Measurements from ENCODE around the gene PRMT9. TPM values are rescaled to one million over a fixed set of nuclear protein-coding genes. Genes with fewer than 3 reads are reported as not detected.

Gene PRMT9
- total RNA-seq, 1 donor from 2014 or later = 5.0 TPM

DNA sequence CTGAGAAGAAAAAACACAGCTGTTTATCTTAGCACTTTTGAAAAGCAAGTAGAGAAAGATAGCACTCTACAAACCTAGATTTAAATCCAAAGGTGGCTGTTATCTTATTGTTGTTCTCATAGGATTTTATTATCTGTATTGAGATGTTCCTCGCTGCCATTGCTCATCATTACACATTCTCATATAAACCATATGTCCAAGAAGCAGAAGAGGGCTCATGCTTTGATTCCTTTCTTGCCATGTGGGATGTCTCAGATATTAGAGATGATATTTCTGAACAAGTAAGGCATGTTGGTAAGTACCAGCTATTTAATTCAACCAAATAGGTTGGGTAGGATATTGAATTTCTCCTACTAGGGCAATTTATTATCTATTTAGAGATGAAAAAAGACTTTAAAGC lies 50.3 kb downstream of the PRMT9 start:
- intact Hi-C loops (cut with micrococcal nuclease) = no loop called here
- H3K4me1 ChIP-seq = no peaks in the 10 kb centered on the region
- H3K27me3 ChIP-seq (ENCODE audit: low read depth) = no peaks in the 10 kb centered on the region
- TF ChIP-seq, protein P1, sequence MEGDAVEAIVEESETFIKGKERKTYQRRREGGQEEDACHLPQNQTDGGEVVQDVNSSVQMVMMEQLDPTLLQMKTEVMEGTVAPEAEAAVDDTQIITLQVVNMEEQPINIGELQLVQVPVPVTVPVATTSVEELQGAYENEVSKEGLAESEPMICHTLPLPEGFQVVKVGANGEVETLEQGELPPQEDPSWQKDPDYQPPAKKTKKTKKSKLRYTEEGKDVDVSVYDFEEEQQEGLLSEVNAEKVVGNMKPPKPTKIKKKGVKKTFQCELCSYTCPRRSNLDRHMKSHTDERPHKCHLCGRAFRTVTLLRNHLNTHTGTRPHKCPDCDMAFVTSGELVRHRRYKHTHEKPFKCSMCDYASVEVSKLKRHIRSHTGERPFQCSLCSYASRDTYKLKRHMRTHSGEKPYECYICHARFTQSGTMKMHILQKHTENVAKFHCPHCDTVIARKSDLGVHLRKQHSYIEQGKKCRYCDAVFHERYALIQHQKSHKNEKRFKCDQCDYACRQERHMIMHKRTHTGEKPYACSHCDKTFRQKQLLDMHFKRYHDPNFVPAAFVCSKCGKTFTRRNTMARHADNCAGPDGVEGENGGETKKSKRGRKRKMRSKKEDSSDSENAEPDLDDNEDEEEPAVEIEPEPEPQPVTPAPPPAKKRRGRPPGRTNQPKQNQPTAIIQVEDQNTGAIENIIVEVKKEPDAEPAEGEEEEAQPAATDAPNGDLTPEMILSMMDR (IDR thresholded peaks at IDR 0.05; ENCODE audit: borderline replicate concordance) = no peak
- DNase-seq = no peak
- H3K36me3 ChIP-seq = peaks cover 92% of the 10 kb centered on the region
- peaks cover 5% of the 10 kb centered on the region for H3K9me3 ChIP-seq (replicated peaks)
- H3K27ac ChIP-seq (replicated peaks) = no peak overlapping the region
- H3K4me3 ChIP-seq = no peak overlapping the region

DNA sequence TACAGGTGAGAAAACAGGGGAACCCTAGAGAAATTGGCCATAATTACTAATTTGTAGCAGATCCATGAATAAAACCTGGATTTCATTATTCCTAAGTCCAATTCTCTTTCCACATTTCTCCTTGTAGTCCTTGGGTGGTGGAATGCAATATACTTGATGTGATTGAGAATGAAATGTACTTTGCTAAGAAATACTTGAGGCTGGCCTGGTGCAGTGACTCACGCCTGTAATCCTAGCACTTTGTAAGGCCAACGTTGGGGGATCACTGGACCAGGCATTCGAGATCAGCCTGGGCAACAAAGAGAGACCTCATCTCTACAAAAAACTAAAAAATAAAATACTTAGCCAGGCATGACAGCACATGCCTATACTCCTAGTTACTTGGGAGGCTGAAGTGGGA lies 50.9 kb downstream of the PRMT9 start:
- peaks cover 5% of the 10 kb centered on the region for H3K9me3 ChIP-seq (replicated peaks)
- no peaks in the 10 kb centered on the region for H3K27me3 ChIP-seq (ENCODE audit: low read depth)
- DNase-seq = no peak
- intact Hi-C loops (cut with micrococcal nuclease) = no loop called here
- H3K4me1 ChIP-seq = no peaks in the 10 kb centered on the region
- H3K36me3 ChIP-seq = peaks cover 95% of the 10 kb centered on the region
- TF ChIP-seq, protein P1 (IDR thresholded peaks at IDR 0.05; ENCODE audit: borderline replicate concordance) = no peak
- no peak overlapping the region for H3K27ac ChIP-seq (replicated peaks)
- H3K4me3 ChIP-seq = no peak overlapping the region

DNA sequence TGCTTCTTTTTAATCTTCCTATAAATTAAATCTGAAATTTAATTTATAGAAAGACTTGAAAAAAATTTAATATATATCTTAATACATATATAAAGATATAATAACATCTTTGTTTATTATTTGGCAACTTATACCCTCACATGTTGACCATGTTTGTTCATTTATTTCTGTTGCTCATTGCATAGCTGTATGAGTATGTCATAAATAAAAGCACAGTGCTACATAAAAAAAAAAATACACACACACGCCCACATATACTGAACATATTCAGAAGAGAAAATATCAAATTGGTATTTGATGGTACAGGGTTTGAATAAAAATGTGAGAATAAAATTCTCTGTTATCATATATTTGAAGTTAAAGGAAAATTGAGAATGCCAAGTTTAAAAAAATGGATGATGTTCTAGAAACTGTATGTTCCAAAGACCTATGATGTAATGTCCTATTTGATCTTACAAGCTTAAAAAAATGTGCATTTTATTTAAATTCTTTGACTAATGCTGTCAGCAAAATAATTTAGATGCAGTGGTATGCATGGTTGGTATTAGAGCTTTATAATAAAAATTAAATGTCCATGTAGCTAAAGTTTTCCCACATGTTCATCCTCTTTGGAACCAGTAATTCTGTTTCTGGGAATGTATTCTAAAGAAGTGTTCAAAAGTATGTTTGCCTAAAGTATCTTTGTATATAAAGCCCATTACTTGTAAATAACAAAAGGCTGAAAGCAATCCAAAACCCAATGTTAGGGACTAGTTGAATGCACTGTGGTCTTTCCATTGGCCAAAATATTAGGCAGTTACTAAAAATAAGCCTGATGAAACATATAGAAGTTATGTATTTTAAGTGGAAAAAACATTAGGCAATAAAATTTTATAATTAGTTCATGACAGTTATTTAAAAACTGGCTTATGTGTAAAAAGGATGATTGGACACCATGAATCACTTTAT lies 53.9 kb downstream of the PRMT9 start:
- Histone ChIP-seq H3K4me3 (no peak overlapping the region), H3K27me3 (ENCODE audit: low read depth) (no peaks in the 10 kb centered on the region), H3K36me3 (peaks cover 96% of the 10 kb centered on the region), H3K9me3 (replicated peaks) (no peaks in the 10 kb centered on the region), H3K27ac (replicated peaks) (no peak overlapping the region), H3K4me1 (no peaks in the 10 kb centered on the region)
- intact Hi-C loops (cut with micrococcal nuclease) = no loop called here
- TF ChIP-seq, protein P1 (IDR thresholded peaks at IDR 0.05; ENCODE audit: borderline replicate concordance) = no peak
- no peak for DNase-seq

DNA sequence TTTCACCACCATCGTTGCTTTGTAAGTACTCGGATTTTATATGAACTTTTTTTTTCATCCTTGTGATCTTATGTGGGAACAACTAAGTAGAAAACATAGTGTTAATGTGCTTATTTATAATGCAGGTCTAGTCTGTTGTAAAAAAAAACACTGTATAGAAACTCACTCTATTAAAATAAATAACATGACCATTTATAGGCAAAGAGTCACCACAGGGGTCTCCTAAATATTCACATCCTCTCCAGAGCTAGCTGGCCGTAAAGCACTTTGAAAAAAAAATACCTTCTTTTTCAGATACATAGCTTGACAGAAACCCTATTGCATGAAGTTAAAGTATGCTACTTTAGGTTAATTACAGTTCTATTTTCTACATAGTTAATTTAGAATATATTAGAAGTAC lies 55.5 kb downstream of the PRMT9 start:
- Histone ChIP-seq H3K27me3 (ENCODE audit: low read depth) (no peaks in the 10 kb centered on the region), H3K27ac (replicated peaks) (no peak overlapping the region), H3K4me3 (no peak overlapping the region), H3K9me3 (replicated peaks) (no peaks in the 10 kb centered on the region), H3K36me3 (peaks cover 96% of the 10 kb centered on the region), H3K4me1 (no peaks in the 10 kb centered on the region)
- TF ChIP-seq, protein P1 (IDR thresholded peaks at IDR 0.05; ENCODE audit: borderline replicate concordance) = no peak
- DNase-seq = no peak
- intact Hi-C loops (cut with micrococcal nuclease) = no loop called here

DNA sequence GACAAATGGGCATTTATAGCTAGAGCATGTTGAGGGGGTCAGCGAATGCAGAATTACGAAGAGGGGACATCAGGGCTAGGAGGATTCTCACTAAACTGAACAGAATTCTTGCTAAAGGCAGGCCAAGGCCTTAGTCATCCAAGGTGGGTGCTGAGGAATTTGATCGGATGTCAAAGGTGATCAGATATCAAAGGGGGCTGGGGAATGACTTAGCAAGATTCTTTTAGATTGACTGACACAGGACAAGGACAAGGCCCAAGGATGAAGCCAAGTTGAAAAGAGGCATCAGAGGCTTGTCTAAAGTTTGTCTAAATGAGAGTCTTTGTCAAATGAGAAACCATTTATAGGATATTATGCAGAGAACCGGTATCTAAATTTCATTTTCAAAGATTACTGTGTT lies 57.1 kb downstream of the PRMT9 start:
- H3K27ac ChIP-seq (replicated peaks) = no peak overlapping the region
- no peaks in the 10 kb centered on the region for H3K9me3 ChIP-seq (replicated peaks)
- no peak for DNase-seq
- peaks cover 3% of the 10 kb centered on the region for H3K4me1 ChIP-seq
- no peak overlapping the region for H3K4me3 ChIP-seq
- H3K36me3 ChIP-seq = peaks cover 91% of the 10 kb centered on the region
- intact Hi-C loops (cut with micrococcal nuclease) = no loop called here
- no peaks in the 10 kb centered on the region for H3K27me3 ChIP-seq (ENCODE audit: low read depth)
- TF ChIP-seq, protein P1 (IDR thresholded peaks at IDR 0.05; ENCODE audit: borderline replicate concordance) = no peak
